ENCODE results near the gene CIAPIN1.

CIAPIN1 gene

GRCh38 chr16:57413301-57413730 is 33.9 kb downstream of the CIAPIN1 start:
- TF ChIP-seq REST (IDR thresholded peaks at IDR 0.05; ENCODE audit: insufficient read depth in 1 of 2, low read depth in 2 of 2, low read length in 2 of 2) = no peak
- no peak for TF ChIP-seq SIN3A (IDR thresholded peaks at IDR 0.05; ENCODE audit: borderline replicate concordance, insufficient read depth, low read length)
- no peak for TF ChIP-seq TAF1 (IDR thresholded peaks at IDR 0.05; ENCODE audit: borderline replicate concordance, insufficient read depth, low read length)
- TF ChIP-seq POLR2AphosphoS5 (IDR thresholded peaks at IDR 0.05; ENCODE audit: low read depth, low read length) = no peak
- TF ChIP-seq FOXP2 (optimal IDR thresholded peaks at IDR 0.05; ENCODE audit: borderline replicate concordance, extremely low read depth, extremely low read length, insufficient read depth) = no peak

- TF ChIP-seq FOXP2 (optimal IDR thresholded peaks at IDR 0.05; ENCODE audit: borderline replicate concordance, extremely low read depth, extremely low read length, insufficient read depth) = no peak
- TF ChIP-seq POLR2AphosphoS5 (IDR thresholded peaks at IDR 0.05; ENCODE audit: low read depth, low read length) = no peak
- TF ChIP-seq TAF1 (IDR thresholded peaks at IDR 0.05; ENCODE audit: borderline replicate concordance, insufficient read depth, low read length) = no peak
- TF ChIP-seq SIN3A (IDR thresholded peaks at IDR 0.05; ENCODE audit: borderline replicate concordance, insufficient read depth, low read length) = no peak
These were observed 34.6 kb downstream of the CIAPIN1 start for GRCh38 chr16:57412584-57412983.

DNA sequence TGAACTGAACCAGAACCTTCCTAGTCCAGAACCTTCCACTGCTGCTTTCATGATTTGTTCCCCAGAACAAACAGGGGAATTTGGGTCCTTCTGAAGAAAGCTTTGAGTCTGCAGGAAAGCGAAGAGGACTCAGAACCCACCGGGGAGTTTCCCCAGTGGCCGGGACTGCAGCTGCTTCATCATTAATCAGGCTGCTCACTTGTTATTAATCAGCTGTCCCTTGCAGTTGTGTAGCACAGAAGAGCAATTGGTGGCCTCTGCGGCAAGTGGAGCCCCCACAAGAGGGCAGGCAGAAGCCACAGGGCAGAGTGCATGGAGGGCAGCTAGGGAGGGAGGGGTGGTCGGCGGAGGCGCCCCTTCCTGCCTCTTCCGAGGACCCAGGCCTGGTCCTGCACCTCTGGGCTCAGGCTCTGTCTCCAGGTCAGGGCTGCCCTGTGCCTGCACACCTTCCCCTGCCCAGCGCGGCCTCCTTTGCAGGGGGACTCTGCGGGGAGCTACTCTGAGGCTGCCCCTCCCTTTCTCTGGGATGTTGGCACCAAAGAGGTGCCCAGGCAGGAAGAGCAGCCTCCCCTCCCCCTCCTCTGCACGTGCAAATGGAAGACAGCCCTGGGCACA is 35.7 kb downstream of the CIAPIN1 start:
- no peak for TF ChIP-seq REST (IDR thresholded peaks at IDR 0.05; ENCODE audit: insufficient read depth in 1 of 2, low read depth in 2 of 2, low read length in 2 of 2)
- no peak for TF ChIP-seq SIN3A (IDR thresholded peaks at IDR 0.05; ENCODE audit: borderline replicate concordance, insufficient read depth, low read length)
- TF ChIP-seq FOXP2 (optimal IDR thresholded peaks at IDR 0.05; ENCODE audit: borderline replicate concordance, extremely low read depth, extremely low read length, insufficient read depth) = no peak
- TF ChIP-seq POLR2AphosphoS5 (IDR thresholded peaks at IDR 0.05; ENCODE audit: low read depth, low read length) = no peak
- no peak for TF ChIP-seq TAF1 (IDR thresholded peaks at IDR 0.05; ENCODE audit: borderline replicate concordance, insufficient read depth, low read length)

DNA sequence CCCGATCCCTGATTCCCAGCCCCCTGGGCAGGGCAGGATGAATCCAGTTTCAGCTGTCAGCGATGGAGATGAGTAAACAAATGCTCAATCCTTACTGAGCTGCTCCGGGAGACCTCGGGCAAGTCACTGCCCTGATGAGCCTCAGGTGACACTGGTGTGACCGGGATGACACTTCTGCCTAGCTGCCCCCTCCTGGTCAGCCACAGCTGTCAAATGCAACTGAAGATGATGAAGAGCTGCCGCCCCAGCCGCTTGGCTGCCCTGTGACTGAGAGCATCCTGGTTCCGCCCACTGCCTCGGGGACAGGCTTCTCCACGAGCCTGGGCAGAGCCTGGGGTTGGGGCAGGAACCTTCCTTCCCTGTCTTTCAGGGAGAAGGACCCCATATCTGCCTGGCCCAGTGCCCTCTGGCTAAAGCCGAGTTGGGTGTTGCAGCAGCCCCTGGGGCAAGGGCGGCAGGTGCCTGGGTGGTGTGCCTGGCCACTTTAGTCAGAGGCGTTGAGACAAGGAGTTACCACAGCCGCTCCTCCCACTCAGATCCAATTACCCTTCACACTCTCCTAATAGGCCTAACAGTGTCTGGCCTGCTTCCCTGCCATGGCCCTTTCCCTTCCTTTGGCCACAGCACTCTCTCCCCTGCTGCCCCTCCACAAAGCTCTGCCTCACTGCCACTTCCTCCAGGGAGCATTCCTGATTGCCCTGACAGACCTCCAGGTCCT is 37.2 kb downstream of the CIAPIN1 start:
- TF ChIP-seq POLR2AphosphoS5 (IDR thresholded peaks at IDR 0.05; ENCODE audit: low read depth, low read length) = no peak
- TF ChIP-seq SIN3A (IDR thresholded peaks at IDR 0.05; ENCODE audit: borderline replicate concordance, insufficient read depth, low read length) = no peak
- TF ChIP-seq REST (IDR thresholded peaks at IDR 0.05; ENCODE audit: insufficient read depth in 1 of 2, low read depth in 2 of 2, low read length in 2 of 2) = no peak
- TF ChIP-seq TAF1 (IDR thresholded peaks at IDR 0.05; ENCODE audit: borderline replicate concordance, insufficient read depth, low read length) = no peak
- no peak for TF ChIP-seq FOXP2 (optimal IDR thresholded peaks at IDR 0.05; ENCODE audit: borderline replicate concordance, extremely low read depth, extremely low read length, insufficient read depth)

DNA sequence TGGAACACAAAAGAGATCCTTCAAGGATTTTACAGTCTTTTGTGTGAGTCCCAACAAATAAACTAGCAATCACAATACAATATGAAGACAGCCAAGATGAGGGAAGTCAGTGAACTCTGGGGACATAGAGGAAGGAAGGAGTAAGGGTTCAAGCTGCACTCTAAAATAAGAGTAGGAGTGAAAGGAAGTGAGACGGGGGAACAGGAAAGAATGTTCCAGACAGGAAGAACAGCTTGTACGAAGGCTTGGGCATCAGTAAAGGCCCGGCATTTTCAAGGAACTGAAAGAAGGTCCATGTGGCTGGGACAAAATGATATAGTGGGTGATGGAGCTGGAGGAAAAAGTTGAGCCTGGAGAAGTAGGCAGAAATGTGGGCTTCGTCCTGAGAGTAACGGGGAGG is 38.1 kb downstream of the CIAPIN1 start:
- no peak for TF ChIP-seq TAF1 (IDR thresholded peaks at IDR 0.05; ENCODE audit: borderline replicate concordance, insufficient read depth, low read length)

Measured in PFSK-1 (cell line).